Measurements from ENCODE around the gene WDTC1. TPM values are rescaled to one million over a fixed set of nuclear protein-coding genes. Genes with fewer than 3 reads are reported as not detected.

Gene WDTC1
- total and polyA plus RNA-seq, 8 donors: 33.9 to 39.6 (median 37.2) TPM

- ATAC-seq (no peak), DNase-seq (no peak)
- no peak for TF ChIP-seq CTCF (IDR thresholded peaks at IDR 0.05)
- Histone ChIP-seq H3K4me1 (peaks cover 19 to 21% of the 10 kb centered on the region in 2 donors), H3K27me3 (no peaks in the 10 kb centered on the region), H3K4me3 (no peak overlapping the region), H3K36me3 (peaks cover 0 to 92% of the 10 kb centered on the region in 2 donors), H3K9me3 (no peaks in the 10 kb centered on the region), H3K27ac (no peak overlapping the region)
- intact Hi-C loops (cut with DNase I): loop anchor here (10.0 kb wide), 2 partner anchors 93 to 313 kb away; partner anchors contain the start of gene GPR3 (in 1 of the 2)
These were observed 67.3 kb downstream of the WDTC1 start for GRCh38 chr1:27301582-27302199.

GRCh38 chr1:27302612-27303011, 68.2 kb downstream of the WDTC1 start:
- H3K9me3 ChIP-seq: no peaks in the 10 kb centered on the region
- H3K27me3 ChIP-seq: no peaks in the 10 kb centered on the region
- DNase-seq (no peak), ATAC-seq (no peak)
- H3K4me3 ChIP-seq: no peak overlapping the region
- TF ChIP-seq CTCF (IDR thresholded peaks at IDR 0.05): no peak
- H3K36me3 ChIP-seq: peaks cover 0 to 87% of the 10 kb centered on the region in 2 donors
- intact Hi-C loops (cut with DNase I): loop anchor here (10.0 kb wide), 2 partner anchors 92 to 312 kb away; partner anchors contain the start of gene GPR3 (in 1 of the 2)
- no peak overlapping the region for H3K27ac ChIP-seq
- peaks cover 19 to 21% of the 10 kb centered on the region in 2 donors for H3K4me1 ChIP-seq

- Histone ChIP-seq H3K36me3 (peaks cover 0 to 78% of the 10 kb centered on the region in 2 donors), H3K27me3 (no peaks in the 10 kb centered on the region), H3K27ac (no peak overlapping the region), H3K4me3 (no peak overlapping the region), H3K9me3 (no peaks in the 10 kb centered on the region), H3K4me1 (peaks cover 19 to 21% of the 10 kb centered on the region in 2 donors)
- DNase-seq (no peak), ATAC-seq (no peak)
- TF ChIP-seq CTCF (IDR thresholded peaks at IDR 0.05): no peak
- intact Hi-C loops (cut with DNase I): loop anchor here (10.0 kb wide), 2 partner anchors 91 to 311 kb away; partner anchors contain the start of gene GPR3 (in 1 of the 2)
These were observed 69.1 kb downstream of the WDTC1 start for GRCh38 chr1:27303509-27303908.

GRCh38 chr1:27306071-27306470, 71.6 kb downstream of the WDTC1 start:
- intact Hi-C loops (cut with DNase I): loop anchor here (10.0 kb wide), 2 partner anchors 89 to 309 kb away; partner anchors contain the start of gene GPR3 (in 1 of the 2)
- Histone ChIP-seq H3K36me3 (peaks cover 0 to 66% of the 10 kb centered on the region in 2 donors), H3K4me1 (peaks cover 0 to 2% of the 10 kb centered on the region in 2 donors), H3K4me3 (no peak overlapping the region), H3K9me3 (no peaks in the 10 kb centered on the region), H3K27me3 (no peaks in the 10 kb centered on the region), H3K27ac (no peak overlapping the region)
- ATAC-seq: no peak
- no peak for DNase-seq
- no peak for TF ChIP-seq CTCF (IDR thresholded peaks at IDR 0.05)

GRCh38 chr1:27306892-27307761, 72.7 kb downstream of the WDTC1 start:
- DNase-seq (no peak), ATAC-seq (peak; percentile 30)
- H3K4me1 ChIP-seq: no peaks in the 10 kb centered on the region
- H3K4me3 ChIP-seq: no peak overlapping the region
- H3K9me3 ChIP-seq: no peaks in the 10 kb centered on the region
- no peaks in the 10 kb centered on the region for H3K27me3 ChIP-seq
- no peak overlapping the region for H3K27ac ChIP-seq
- H3K36me3 ChIP-seq: peaks cover 0 to 59% of the 10 kb centered on the region in 2 donors
- intact Hi-C loops (cut with DNase I): loop anchor here (10.0 kb wide), 2 partner anchors 88 to 308 kb away; partner anchors contain the start of gene GPR3 (in 1 of the 2)
- no peak for TF ChIP-seq CTCF (IDR thresholded peaks at IDR 0.05)
